OCI-LY3 (cell line): ENCODE results near the gene RAB9B.
A peak's percentile ranks its signal among the peaks of the same experiment; 100 is the strongest.

Source experiments
- H2AFZ ChIP-seq: fragments of 200-600, 300-600 bp; shearing (Covaris generic); 2 replicates; pipeline ENCODE4 v1.6.0; 2014; ENCODE audit warnings: antibody characterized with exemption, low read depth, low read length
- H3K27ac ChIP-seq: fragments of 200-600, 300-600 bp; sonication (generic); 2 replicates; pipeline ENCODE4 v1.5.1; 2014; ENCODE audit warnings: mild to moderate bottlenecking, low read length, moderate library complexity, mixed read lengths
- H3K27me3 ChIP-seq: fragments of 200-600, 300-600 bp; sonication (generic); 2 replicates; pipeline ENCODE4 v1.6.1; 2014; ENCODE audit warnings: low read depth, low read length, mixed read lengths
- H3K36me3 ChIP-seq: fragments of 200-600, 300-600 bp; sonication (generic); replicated peaks from 2 replicates; pipeline ENCODE3; 2014; ENCODE audit warnings: low read depth, low read length, mixed read lengths
- H3K4me1 ChIP-seq: fragments of 300-600, 200-600 bp; sonication (generic); 2 replicates; pipeline ENCODE4 v1.6.1; 2014; ENCODE audit warnings: low read length, mixed read lengths
- H3K4me2 ChIP-seq: fragments of 200-600, 300-600 bp; sonication (generic); 2 replicates; pipeline ENCODE4 v1.6.1; 2014; ENCODE audit warnings: low read length, mixed read lengths
- H3K4me3 ChIP-seq: fragments of 300-600, 200-600 bp; sonication (generic); 2 replicates; pipeline ENCODE4 v1.5.1; 2014; ENCODE audit warnings: antibody characterized with exemption, mild to moderate bottlenecking, low read length, moderate library complexity
- H3K79me2 ChIP-seq: fragments of 300-600, 200-600 bp; shearing (Covaris generic); 2 replicates; pipeline ENCODE4 v1.6.1; 2014; ENCODE audit warnings: mild to moderate bottlenecking, low read length, mixed read lengths
- H3K9ac ChIP-seq: fragments of 300-600, 200-600 bp; shearing (Covaris generic); 2 replicates; pipeline ENCODE4 v1.6.0; 2014; ENCODE audit warnings: mild to moderate bottlenecking, low read length, moderate library complexity
- H3K9me3 ChIP-seq: fragments of 200-600, 300-600 bp; shearing (Covaris generic); 2 replicates; pipeline ENCODE4 v1.6.1; 2014; ENCODE audit warnings: low read length, mixed read lengths; ENCODE audit not compliant: insufficient read depth
- H4K20me1 ChIP-seq: fragments of 200-600, 300-600 bp; sonication (generic); 2 replicates; pipeline ENCODE4 v1.6.1; 2016; ENCODE audit warnings: low read length, mixed read lengths; ENCODE audit not compliant: insufficient read depth
- EZH2phosphoT487 ChIP-seq: fragments of 200-600 bp; shearing (Covaris generic); IDR thresholded peaks from 2 replicates; pipeline ENCODE4 v1.6.1; 2018; ENCODE audit warnings: antibody characterized with exemption, mixed run types, low read depth
- TF ChIP-seq, protein P1 (sequence below): fragments of 200-600, 300-600 bp; sonication (generic); IDR thresholded peaks from 2 replicates; pipeline ENCODE4 v1.5.1; 2014; ENCODE audit warnings: antibody characterized with exemption, low read length, low read depth

Gene RAB9B

DNA sequence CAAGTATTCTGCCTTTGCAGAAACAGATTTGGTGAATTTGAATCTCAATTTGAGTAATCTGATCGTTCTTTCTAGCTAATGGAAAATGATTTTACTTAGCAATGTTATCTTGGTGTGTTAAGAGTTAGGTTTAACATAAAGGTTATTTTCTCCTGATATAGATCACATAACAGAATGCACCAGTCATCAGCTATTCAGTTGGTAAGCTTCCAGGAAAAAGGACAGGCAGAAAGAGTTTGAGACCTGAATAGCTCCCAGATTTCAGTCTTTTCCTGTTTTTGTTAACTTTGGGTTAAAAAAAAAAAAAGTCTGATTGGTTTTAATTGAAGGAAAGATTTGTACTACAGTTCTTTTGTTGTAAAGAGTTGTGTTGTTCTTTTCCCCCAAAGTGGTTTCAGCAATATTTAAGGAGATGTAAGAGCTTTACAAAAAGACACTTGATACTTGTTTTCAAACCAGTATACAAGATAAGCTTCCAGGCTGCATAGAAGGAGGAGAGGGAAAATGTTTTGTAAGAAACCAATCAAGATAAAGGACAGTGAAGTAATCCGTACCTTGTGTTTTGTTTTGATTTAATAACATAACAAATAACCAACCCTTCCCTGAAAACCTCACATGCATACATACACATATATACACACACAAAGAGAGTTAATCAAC is 40.1 kb downstream of the RAB9B start:
- Histone ChIP-seq H4K20me1 (no peaks in the 10 kb centered on the region), H3K36me3 (no peaks in the 10 kb centered on the region), H3K9ac (no peak overlapping the region), H3K4me3 (no peak overlapping the region), H3K79me2 (no peaks in the 10 kb centered on the region), H3K4me2 (no peak overlapping the region), H3K4me1 (peaks cover 27% of the 10 kb centered on the region), H3K27ac (no peak overlapping the region), H3K27me3 (no peaks in the 10 kb centered on the region), H2AFZ (no peak overlapping the region), H3K9me3 (no peaks in the 10 kb centered on the region)
- TF ChIP-seq, protein P1, sequence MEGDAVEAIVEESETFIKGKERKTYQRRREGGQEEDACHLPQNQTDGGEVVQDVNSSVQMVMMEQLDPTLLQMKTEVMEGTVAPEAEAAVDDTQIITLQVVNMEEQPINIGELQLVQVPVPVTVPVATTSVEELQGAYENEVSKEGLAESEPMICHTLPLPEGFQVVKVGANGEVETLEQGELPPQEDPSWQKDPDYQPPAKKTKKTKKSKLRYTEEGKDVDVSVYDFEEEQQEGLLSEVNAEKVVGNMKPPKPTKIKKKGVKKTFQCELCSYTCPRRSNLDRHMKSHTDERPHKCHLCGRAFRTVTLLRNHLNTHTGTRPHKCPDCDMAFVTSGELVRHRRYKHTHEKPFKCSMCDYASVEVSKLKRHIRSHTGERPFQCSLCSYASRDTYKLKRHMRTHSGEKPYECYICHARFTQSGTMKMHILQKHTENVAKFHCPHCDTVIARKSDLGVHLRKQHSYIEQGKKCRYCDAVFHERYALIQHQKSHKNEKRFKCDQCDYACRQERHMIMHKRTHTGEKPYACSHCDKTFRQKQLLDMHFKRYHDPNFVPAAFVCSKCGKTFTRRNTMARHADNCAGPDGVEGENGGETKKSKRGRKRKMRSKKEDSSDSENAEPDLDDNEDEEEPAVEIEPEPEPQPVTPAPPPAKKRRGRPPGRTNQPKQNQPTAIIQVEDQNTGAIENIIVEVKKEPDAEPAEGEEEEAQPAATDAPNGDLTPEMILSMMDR: no peak
- TF ChIP-seq EZH2phosphoT487: no peak

DNA sequence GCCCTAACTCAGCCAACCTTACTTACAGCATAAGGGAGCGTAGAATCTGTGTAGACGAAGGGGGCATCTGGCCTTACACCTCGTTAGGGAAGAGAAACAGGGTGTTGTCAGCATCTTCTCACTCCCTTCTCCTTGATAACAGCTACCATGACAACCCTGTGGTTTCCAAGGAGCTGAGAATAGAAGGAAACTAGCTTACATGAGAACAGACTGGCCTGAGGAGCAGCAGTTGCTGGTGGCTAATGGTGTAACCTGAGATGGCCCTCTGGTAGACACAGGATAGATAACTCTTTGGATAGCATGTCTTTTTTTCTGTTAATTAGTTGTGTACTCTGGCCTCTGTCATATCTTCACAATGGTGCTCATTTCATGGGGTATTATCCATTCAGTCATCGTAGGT is 40.8 kb downstream of the RAB9B start:
- Histone ChIP-seq H3K4me3 (no peak overlapping the region), H3K36me3 (no peaks in the 10 kb centered on the region), H3K27me3 (no peaks in the 10 kb centered on the region), H2AFZ (no peak overlapping the region), H3K27ac (no peak overlapping the region), H3K79me2 (no peaks in the 10 kb centered on the region), H3K9ac (no peak overlapping the region), H3K9me3 (no peaks in the 10 kb centered on the region), H4K20me1 (no peaks in the 10 kb centered on the region), H3K4me2 (no peak overlapping the region), H3K4me1 (peaks cover 27% of the 10 kb centered on the region)
- TF ChIP-seq EZH2phosphoT487: no peak
- TF ChIP-seq, protein P1: no peak

DNA sequence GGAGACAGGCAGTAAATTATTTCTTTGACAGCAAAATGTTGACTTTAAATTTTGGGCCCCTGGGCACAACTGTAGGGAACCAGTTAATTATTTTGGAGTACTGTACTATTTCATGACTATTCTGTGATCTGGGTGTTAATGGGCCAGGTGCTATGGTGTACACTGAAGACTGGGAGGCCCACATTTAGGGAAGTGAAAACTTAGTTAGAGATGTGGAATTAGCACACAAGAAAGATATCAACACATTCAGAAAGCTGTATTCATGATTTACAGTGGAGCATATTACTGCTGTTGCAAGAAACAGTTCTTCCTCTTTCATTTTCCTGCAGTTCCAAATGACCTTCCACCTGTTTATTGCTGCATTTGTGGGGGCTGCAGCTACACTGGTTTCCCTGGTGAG is 43.1 kb downstream of the RAB9B start:
- Histone ChIP-seq H3K9me3 (no peaks in the 10 kb centered on the region), H3K27ac (peak overlapping the region; percentile 79), H2AFZ (no peak overlapping the region), H3K9ac (no peak overlapping the region), H3K4me3 (peak overlapping the region; percentile 46), H3K27me3 (no peaks in the 10 kb centered on the region), H3K4me1 (peaks cover 27% of the 10 kb centered on the region), H3K79me2 (no peaks in the 10 kb centered on the region), H3K36me3 (no peaks in the 10 kb centered on the region), H3K4me2 (peak overlapping the region; percentile 82), H4K20me1 (no peaks in the 10 kb centered on the region)
- TF ChIP-seq, protein P1: no peak
- TF ChIP-seq EZH2phosphoT487: no peak

DNA sequence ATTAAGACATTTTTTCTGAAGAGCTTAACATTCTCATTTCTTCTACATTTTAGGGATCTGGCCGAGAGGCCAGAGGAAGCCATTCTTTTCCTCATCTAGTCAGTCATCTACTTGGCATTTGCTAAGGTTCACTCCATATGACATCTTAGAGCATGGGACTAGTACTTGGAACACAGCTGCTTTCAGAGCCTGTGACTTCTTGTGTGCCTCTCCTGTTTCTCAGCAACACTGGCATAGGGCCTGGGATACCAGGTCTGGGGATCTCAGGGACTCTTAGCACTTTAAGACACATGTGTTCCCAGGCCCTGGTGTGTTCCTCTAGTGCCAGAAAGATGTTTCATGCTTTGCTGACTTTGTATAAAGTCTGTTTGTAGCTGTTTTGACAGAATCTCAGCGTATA is 48.1 kb downstream of the RAB9B start:
- Histone ChIP-seq H3K4me2 (no peak overlapping the region), H3K27ac (no peak overlapping the region), H3K4me3 (no peak overlapping the region), H3K4me1 (peaks cover 13% of the 10 kb centered on the region), H3K9ac (no peak overlapping the region), H3K79me2 (no peaks in the 10 kb centered on the region), H3K36me3 (no peaks in the 10 kb centered on the region), H3K9me3 (no peaks in the 10 kb centered on the region), H2AFZ (no peak overlapping the region), H3K27me3 (no peaks in the 10 kb centered on the region), H4K20me1 (no peaks in the 10 kb centered on the region)
- TF ChIP-seq EZH2phosphoT487: no peak
- TF ChIP-seq, protein P1: no peak
